Upper lobe of right lung (tissue), 1 donor: ENCODE data around the gene GAB4. TPM values are rescaled to one million over a fixed set of nuclear protein-coding genes. Genes with fewer than 3 reads are reported as not detected.
A peak's percentile ranks its signal among the peaks of the same experiment; 100 is the strongest.

Experiments
- ATAC-seq: fragments of 200-7000 bp; cut with Tn5 transposase; one replicate; pipeline ENCODE4 v1.9.1; 2020; ENCODE audit warnings: mild to moderate bottlenecking, moderate library complexity
- DNase-seq: peaks from one replicate; pipeline ENCODE4 v3.0.0-alpha.2; 2020
- H3K27ac ChIP-seq: fragments of 200-600 bp; one replicate; pipeline ENCODE4 v1.8.0; 2022
- H3K27me3 ChIP-seq: fragments of 200-600 bp; one replicate; pipeline ENCODE4 v1.8.0; 2022; ENCODE audit warnings: mild to moderate bottlenecking
- H3K36me3 ChIP-seq: fragments of 200-600 bp; one replicate; pipeline ENCODE4 v1.8.0; 2022
- H3K4me1 ChIP-seq: fragments of 200-600 bp; one replicate; pipeline ENCODE4 v1.8.0; 2022
- H3K4me3 ChIP-seq: fragments of 200-600 bp; one replicate; pipeline ENCODE4 v1.8.0; 2022; ENCODE audit warnings: mild to moderate bottlenecking
- H3K9me3 ChIP-seq: fragments of 200-600 bp; one replicate; pipeline ENCODE4 v1.8.0; 2022
- intact Hi-C: fragments of 100-400 bp; cut with DNase I; formaldehyde crosslinking; loops from one replicate; pipeline ENCODE4 v1.11.0; 2022
- total RNA-seq: library from RNA; stranded (reverse); fragmentation: NEBNext Ultra II Directional; extraction: Animal tissue kit (Norgen Biotek cat#: 25700); gene quantifications from one replicate; pipeline ENCODE4 v1.2.1, GENCODE V29; 2021
- TF ChIP-seq, protein P1 (sequence below): fragments of 200-600 bp; IDR thresholded peaks from one replicate; pipeline ENCODE4 v1.8.0; 2022; ENCODE audit warnings: antibody characterized with exemption
- donor health status: DM: no; HTN: yes; CAD: no; lungs with severe emphysema.

GAB4 gene
- total RNA-seq, 1 donor from 2014 or later = not detected

DNA sequence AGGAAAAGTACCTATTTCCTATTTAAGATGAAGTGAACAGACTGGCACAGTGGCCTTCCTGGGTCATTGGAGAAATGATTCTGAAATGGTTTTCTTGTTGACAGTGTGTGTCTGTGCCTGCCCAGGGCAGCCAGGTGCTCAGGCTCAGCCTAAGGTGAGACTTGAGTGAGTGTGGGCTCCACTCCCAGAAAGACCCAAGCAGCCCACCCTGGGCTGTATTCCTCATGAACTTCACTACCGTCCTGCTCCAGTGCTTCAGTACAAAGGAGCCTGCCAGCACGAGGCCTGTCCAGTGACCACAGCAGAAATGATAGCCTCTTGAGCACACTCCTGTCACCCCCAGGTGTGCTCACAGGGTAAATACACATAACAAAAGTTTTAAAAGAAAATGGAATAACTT is 49.5 kb downstream of the GAB4 start:
- H3K9me3 ChIP-seq = no peaks in the 10 kb centered on the region
- H3K4me1 ChIP-seq = no peaks in the 10 kb centered on the region
- intact Hi-C loops = no loop called here
- no peak overlapping the region for H3K27ac ChIP-seq
- ATAC-seq (no peak), DNase-seq (no peak)
- H3K36me3 ChIP-seq = no peaks in the 10 kb centered on the region
- no peaks in the 10 kb centered on the region for H3K27me3 ChIP-seq
- H3K4me3 ChIP-seq = no peak overlapping the region
- TF ChIP-seq, protein P1, sequence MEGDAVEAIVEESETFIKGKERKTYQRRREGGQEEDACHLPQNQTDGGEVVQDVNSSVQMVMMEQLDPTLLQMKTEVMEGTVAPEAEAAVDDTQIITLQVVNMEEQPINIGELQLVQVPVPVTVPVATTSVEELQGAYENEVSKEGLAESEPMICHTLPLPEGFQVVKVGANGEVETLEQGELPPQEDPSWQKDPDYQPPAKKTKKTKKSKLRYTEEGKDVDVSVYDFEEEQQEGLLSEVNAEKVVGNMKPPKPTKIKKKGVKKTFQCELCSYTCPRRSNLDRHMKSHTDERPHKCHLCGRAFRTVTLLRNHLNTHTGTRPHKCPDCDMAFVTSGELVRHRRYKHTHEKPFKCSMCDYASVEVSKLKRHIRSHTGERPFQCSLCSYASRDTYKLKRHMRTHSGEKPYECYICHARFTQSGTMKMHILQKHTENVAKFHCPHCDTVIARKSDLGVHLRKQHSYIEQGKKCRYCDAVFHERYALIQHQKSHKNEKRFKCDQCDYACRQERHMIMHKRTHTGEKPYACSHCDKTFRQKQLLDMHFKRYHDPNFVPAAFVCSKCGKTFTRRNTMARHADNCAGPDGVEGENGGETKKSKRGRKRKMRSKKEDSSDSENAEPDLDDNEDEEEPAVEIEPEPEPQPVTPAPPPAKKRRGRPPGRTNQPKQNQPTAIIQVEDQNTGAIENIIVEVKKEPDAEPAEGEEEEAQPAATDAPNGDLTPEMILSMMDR = no peak

DNA sequence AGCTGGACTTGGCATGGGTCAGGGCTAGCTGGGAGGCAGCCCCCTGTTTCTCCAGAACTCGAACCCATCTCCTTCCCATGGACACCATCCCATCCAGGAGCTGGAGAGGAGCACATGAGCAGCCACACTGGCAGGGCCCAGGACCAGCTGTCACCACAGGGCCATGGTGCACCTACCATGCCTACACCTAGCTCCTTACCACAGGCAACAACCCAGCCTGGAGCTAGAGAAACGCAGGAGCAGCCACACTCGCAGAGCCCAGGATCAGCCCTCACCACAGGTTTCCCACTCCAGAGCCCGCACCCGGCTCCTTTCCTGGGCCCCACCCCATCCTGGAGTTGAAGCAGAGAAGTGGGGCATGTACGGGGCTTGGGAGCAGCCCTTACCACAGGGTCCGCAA is 50.2 kb downstream of the GAB4 start:
- Histone ChIP-seq H3K4me3 (no peak overlapping the region), H3K27me3 (no peaks in the 10 kb centered on the region), H3K9me3 (no peaks in the 10 kb centered on the region), H3K36me3 (no peaks in the 10 kb centered on the region), H3K27ac (no peak overlapping the region), H3K4me1 (no peaks in the 10 kb centered on the region)
- intact Hi-C loops = no loop called here
- DNase-seq = no peak
- no peak for ATAC-seq
- TF ChIP-seq, protein P1 = no peak

DNA sequence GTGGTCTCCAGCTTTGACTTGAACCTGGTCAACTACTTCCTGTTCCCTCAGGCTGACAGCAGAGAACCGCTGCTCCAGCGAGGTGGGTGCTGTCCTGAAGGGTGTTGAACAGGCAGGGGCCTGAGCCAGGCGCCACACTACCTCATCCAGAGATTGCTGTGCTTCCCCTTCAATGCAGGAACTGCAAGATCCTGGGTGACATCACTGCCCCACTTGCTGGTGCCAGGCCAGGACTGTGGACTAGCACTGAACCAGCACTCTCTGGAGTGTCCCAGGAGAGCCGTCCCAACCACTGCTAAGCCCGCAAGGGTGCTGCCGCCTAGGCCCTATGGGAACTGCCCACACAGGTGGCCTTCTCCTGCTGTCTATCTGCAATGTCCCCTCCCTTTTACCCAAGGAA is 51.7 kb downstream of the GAB4 start:
- no peaks in the 10 kb centered on the region for H3K4me1 ChIP-seq
- TF ChIP-seq, protein P1 = no peak
- ATAC-seq = peak; percentile 45
- intact Hi-C loops = no loop called here
- H3K36me3 ChIP-seq = no peaks in the 10 kb centered on the region
- no peaks in the 10 kb centered on the region for H3K27me3 ChIP-seq
- no peak for DNase-seq
- H3K9me3 ChIP-seq = no peaks in the 10 kb centered on the region
- H3K27ac ChIP-seq = no peak overlapping the region
- no peak overlapping the region for H3K4me3 ChIP-seq

DNA sequence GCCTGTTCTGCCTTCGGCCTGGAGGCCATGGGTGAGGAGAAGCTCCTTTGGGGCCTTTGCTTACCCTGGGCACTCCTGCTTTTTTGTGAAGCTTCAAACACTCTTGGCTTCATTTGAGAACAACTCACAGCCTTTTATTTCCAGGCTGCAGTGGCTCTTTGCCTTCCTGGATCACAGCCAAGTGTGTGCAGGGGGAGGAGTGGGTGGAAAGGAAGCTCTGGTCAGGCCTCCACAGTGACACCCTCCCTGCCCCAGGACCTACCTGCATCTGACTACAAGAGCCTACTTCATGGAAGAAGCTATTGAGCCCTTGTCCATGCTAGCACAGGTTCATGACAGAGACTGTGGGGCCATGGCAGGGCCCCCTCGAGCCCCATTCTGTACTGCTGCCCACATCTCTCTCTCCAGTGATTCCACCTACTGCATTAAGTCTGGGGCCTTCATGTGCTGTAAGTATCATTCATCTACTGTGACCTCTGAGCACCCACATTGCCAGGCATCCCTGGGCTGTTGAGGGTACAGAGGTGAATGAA is 52.3 kb downstream of the GAB4 start:
- Histone ChIP-seq H3K4me1 (no peaks in the 10 kb centered on the region), H3K36me3 (no peaks in the 10 kb centered on the region), H3K9me3 (no peaks in the 10 kb centered on the region), H3K27ac (no peak overlapping the region), H3K27me3 (no peaks in the 10 kb centered on the region), H3K4me3 (no peak overlapping the region)
- peak; percentile 44 for ATAC-seq
- intact Hi-C loops = no loop called here
- DNase-seq = no peak
- TF ChIP-seq, protein P1 = no peak

DNA sequence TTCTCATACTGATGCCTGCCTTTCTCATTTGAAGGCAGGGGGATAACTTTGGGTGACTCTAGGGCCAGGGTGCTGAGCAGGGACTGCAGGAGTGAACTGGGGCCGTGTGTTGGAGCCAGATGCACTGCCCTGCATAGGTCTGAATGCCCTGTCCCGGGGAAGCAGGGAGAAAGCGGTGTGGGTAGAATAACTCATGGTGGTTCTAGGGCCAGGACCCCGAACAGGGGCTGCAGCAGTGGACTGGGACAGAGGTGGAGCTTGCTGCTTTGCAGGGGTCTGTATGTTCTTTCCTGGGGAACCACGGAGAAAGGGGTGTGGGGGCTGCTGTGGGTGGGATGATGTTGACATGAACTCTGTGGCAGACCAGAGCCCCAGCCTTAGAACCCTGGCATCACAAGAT is 52.9 kb downstream of the GAB4 start:
- Histone ChIP-seq H3K27ac (no peak overlapping the region), H3K36me3 (no peaks in the 10 kb centered on the region), H3K9me3 (no peaks in the 10 kb centered on the region), H3K27me3 (no peaks in the 10 kb centered on the region), H3K4me3 (no peak overlapping the region), H3K4me1 (no peaks in the 10 kb centered on the region)
- DNase-seq = no peak
- ATAC-seq = no peak
- intact Hi-C loops = no loop called here
- TF ChIP-seq, protein P1 = no peak

DNA sequence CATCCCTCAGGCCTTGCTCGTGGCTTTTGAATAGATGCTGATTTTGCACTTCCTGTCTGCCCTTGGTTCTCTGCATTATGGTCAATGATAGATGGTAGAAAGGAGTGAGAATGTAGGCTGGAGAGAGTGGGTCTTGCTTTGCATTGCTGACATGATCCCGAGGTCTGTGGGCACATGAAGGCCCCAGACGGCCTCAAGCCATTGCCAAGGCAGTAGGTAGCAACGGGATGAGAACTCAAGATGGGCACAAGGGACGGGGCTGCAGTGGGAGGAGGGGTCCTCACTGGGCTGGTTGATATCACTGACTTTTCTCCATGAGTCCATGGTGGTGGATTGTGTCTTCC is 54.0 kb downstream of the GAB4 start:
- no peaks in the 10 kb centered on the region for H3K9me3 ChIP-seq
- TF ChIP-seq, protein P1 = no peak
- H3K27me3 ChIP-seq = no peaks in the 10 kb centered on the region
- no peak overlapping the region for H3K27ac ChIP-seq
- no peaks in the 10 kb centered on the region for H3K4me1 ChIP-seq
- no peaks in the 10 kb centered on the region for H3K36me3 ChIP-seq
- H3K4me3 ChIP-seq = no peak overlapping the region
- DNase-seq (no peak), ATAC-seq (no peak)
- intact Hi-C loops = no loop called here
